SU-DHL-6 (cell line): ENCODE measurements around the gene MBD3.

Experiments used
- H2AFZ ChIP-seq: fragments of 200-600 bp; sonication (generic); 2 replicates; pipeline ENCODE4 v1.6.1; 2014; ENCODE audit warnings: low read depth, mild to moderate bottlenecking, moderate library complexity, mixed read lengths, antibody characterized with exemption, low read length; ENCODE audit not compliant: severe bottlenecking
- H3F3A ChIP-seq: fragments of 200-600 bp; shearing (Covaris generic); 2 replicates; pipeline ENCODE4 v1.6.0; 2016; ENCODE audit warnings: antibody characterized with exemption, mild to moderate bottlenecking; ENCODE audit not compliant: insufficient read depth
- H3K27ac ChIP-seq: fragments of 200-600 bp; sonication (generic); 2 replicates; pipeline ENCODE4 v1.5.1; 2016; ENCODE audit warnings: low read depth, mild to moderate bottlenecking, low read length, moderate library complexity, mixed read lengths
- H3K27me3 ChIP-seq: fragments of 200-600 bp; sonication (generic), shearing (Covaris generic); 2 replicates; pipeline ENCODE4 v1.6.0; 2014; ENCODE audit warnings: mild to moderate bottlenecking, low read length
- H3K36me3 ChIP-seq: fragments of 200-600 bp; sonication (generic); 2 replicates; pipeline ENCODE4 v1.6.1; 2014; ENCODE audit warnings: mild to moderate bottlenecking, low read length, mixed read lengths
- H3K4me2 ChIP-seq: fragments of 300-600, 200-600 bp; shearing (Covaris generic), sonication (generic); 2 replicates; pipeline ENCODE4 v1.6.0; 2014; ENCODE audit warnings: low read length, low read depth, mild to moderate bottlenecking; ENCODE audit not compliant: poor library complexity, severe bottlenecking
- H3K4me3 ChIP-seq: fragments of 200-600 bp; sonication (generic); 2 replicates; pipeline ENCODE4 v1.5.1; 2014; ENCODE audit warnings: antibody characterized with exemption, low read length, mild to moderate bottlenecking, mixed read lengths; ENCODE audit not compliant: insufficient read depth, poor library complexity, severe bottlenecking
- H3K79me2 ChIP-seq: fragments of 200-600 bp; sonication (generic); 2 replicates; pipeline ENCODE4 v1.6.1; 2014; ENCODE audit warnings: mild to moderate bottlenecking, low read length, moderate library complexity; ENCODE audit not compliant: insufficient read depth
- H3K9ac ChIP-seq: fragments of 200-600 bp; sonication (generic); 2 replicates; pipeline ENCODE4 v1.7.0; 2014; ENCODE audit warnings: mild to moderate bottlenecking, low read length
- H3K9me2 ChIP-seq: fragments of 200-600 bp; sonication (generic); replicated peaks from 2 replicates; pipeline ENCODE4 v1.6.1; 2014; ENCODE audit warnings: low read length; ENCODE audit not compliant: insufficient read depth
- H3K9me3 ChIP-seq: fragments of 200-600 bp; sonication (generic); 2 replicates; pipeline ENCODE4 v1.6.1; 2014; ENCODE audit warnings: low read length, mixed read lengths; ENCODE audit not compliant: insufficient read depth
- H4K20me1 ChIP-seq: fragments of 200-600 bp; sonication (generic); 2 replicates; pipeline ENCODE4 v1.6.1; 2014; ENCODE audit warnings: low read depth, mild to moderate bottlenecking, antibody characterized with exemption, low read length, moderate library complexity, mixed read lengths
- EZH2phosphoT487 ChIP-seq: fragments of 200-600 bp; sonication (generic), shearing (Covaris generic); conservative IDR thresholded peaks from 2 replicates; pipeline ENCODE4 v1.6.1; 2018; ENCODE audit warnings: mild to moderate bottlenecking, antibody characterized with exemption, low read length, moderate library complexity, mixed read lengths
- TF ChIP-seq, protein P1 (sequence below): fragments of 200-600 bp; sonication (generic); IDR thresholded peaks from one replicate; pipeline ENCODE4 v1.5.1; 2017; ENCODE audit warnings: antibody characterized with exemption, mild to moderate bottlenecking, low read length, moderate library complexity; ENCODE audit not compliant: insufficient read depth, poor library complexity, severe bottlenecking

MBD3 gene

DNA sequence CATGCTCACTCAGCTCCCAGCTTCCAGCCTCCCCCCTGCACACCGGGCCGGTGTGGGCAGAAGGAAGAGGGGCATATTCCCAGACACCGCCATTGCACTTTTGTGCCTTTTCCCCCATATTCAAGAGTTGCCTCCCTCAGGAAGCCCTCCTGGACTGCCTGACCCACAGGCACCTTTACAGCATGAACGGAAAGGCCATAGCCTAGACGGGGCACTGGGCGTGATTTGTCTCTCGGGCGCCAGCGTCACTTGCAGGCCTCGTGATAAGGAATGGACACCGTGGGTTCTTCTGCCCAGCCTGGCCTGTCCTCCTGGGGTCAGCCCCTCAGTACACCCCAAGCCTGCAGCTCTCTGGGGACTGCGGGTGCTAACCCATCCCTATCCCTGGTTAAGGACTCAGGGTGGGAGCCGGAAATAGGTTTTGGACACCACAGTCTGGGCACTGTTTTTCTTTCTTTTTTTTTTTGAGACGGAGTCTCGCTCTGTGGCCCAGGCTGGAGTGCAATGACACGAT is 13.5 kb upstream of the MBD3 start:
- Histone ChIP-seq H3K36me3 (peaks cover 4% of the 10 kb centered on the region; the same call in 1 of the 2 replicates), H3K4me3 (peak overlapping the region; percentile 67), H3K4me2 (peak overlapping the region; percentile 94), H3K9me2 (no peaks in the 10 kb centered on the region), H3K79me2 (peaks cover 40% of the 10 kb centered on the region), H4K20me1 (no peaks in the 10 kb centered on the region; the same call in 1 of the 2 replicates), H3K27me3 (no peaks in the 10 kb centered on the region), H3K9me3 (no peaks in the 10 kb centered on the region), H3K27ac (peak overlapping the region; percentile 93), H3F3A (peaks cover 57% of the 10 kb centered on the region), H2AFZ (no peak overlapping the region), H3K9ac (peak overlapping the region; percentile 99)
- TF ChIP-seq, protein P1, sequence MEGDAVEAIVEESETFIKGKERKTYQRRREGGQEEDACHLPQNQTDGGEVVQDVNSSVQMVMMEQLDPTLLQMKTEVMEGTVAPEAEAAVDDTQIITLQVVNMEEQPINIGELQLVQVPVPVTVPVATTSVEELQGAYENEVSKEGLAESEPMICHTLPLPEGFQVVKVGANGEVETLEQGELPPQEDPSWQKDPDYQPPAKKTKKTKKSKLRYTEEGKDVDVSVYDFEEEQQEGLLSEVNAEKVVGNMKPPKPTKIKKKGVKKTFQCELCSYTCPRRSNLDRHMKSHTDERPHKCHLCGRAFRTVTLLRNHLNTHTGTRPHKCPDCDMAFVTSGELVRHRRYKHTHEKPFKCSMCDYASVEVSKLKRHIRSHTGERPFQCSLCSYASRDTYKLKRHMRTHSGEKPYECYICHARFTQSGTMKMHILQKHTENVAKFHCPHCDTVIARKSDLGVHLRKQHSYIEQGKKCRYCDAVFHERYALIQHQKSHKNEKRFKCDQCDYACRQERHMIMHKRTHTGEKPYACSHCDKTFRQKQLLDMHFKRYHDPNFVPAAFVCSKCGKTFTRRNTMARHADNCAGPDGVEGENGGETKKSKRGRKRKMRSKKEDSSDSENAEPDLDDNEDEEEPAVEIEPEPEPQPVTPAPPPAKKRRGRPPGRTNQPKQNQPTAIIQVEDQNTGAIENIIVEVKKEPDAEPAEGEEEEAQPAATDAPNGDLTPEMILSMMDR = no peak
- no peak for TF ChIP-seq EZH2phosphoT487

DNA sequence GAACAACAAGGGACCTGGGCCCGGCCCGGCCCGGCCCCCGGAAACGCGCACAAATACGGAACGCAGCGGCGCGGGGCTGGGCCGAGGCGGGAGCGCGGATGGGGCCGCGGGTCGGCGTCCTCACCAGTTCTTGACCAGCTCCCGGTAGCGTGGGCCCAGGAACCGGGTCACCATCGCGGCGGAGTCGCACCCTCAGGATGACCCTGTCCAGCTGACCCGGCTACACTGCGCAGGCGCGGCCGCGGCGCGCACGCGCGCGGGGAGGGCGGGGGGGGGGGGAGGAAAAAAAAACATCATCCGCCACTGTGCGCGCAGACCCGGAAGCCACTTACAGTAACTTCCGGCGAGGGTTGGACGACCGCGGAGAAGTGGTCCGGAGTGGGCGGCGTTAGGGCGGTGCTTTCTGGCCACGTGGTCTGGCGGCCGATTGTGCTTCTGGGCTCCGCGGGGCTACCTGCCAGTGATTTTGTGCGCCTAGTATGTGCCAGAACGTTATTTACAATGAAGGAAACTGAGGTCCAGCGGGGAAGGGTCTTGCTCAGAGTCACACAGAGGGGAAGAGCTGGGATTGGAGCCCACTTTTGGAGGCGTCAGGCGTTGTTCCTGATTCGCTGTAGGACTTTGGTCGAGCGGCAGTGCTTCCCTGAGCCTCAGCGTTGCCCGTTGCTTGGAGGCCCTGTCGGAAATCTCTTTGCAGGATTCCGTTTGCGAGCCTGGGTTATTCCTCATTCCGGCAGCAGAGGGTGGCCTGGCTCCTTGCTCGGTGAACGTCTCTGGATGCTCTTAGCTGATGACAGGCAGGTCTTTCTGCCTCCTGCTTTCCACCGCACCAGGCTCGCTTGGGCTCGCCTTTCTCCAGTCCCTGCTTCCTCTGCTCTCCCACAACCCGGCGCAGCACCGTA is 12.8 kb upstream of the MBD3 start, which contains the start of gene UQCR11:
TSS of gene UQCR11 (minus strand) at position 227 of the 902 bp plus-strand sequence. CDS start at position 174, 53 bp downstream.
- Histone ChIP-seq H3K9me3 (no peaks in the 10 kb centered on the region), H3K9ac (peak within 1 kb of the TSS; percentile 99), H3F3A (peaks cover 50% of the 10 kb centered on the region), H2AFZ (peak within 1 kb of the TSS; percentile 49), H3K27ac (peak within 1 kb of the TSS; percentile 93), H4K20me1 (no peaks in the 10 kb centered on the region; the same call in 1 of the 2 replicates), H3K79me2 (peaks cover 47% of the 10 kb centered on the region), H3K36me3 (no peaks in the 10 kb centered on the region), H3K4me2 (peak within 1 kb of the TSS; percentile 94), H3K27me3 (no peaks in the 10 kb centered on the region), H3K9me2 (no peaks in the 10 kb centered on the region), H3K4me3 (peak within 1 kb of the TSS; percentile 100)
- TF ChIP-seq, protein P1 = peak; percentile 23
- TF ChIP-seq EZH2phosphoT487 = no peak

DNA sequence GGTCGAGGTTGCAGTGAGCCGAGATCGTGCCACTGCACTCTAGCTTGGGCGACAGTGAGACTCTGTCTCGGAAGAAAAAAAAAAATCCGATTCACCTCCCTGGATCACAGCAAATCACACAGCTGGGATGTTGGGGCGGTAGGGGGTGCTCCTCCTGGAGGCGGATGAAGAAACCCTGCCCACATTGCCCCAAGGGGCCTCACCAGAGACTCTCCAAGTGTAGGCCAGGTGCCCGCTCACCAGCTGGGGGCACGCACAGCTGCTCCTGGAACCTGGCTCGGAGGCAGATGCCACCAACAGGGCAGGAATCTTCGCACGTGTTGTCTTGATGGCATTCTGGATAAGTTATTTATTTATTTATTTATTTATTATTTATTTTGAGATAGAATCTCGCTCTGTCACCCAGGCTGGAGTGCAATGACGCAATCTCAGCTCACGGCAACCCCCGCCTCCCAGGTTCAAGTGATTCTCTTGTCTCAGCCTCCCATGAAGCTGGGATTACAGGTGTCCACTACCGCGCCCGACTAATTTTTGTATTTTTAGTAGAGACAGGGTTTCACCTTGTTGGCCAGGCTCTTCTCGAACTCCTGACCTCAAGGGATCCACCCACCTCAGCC is 9.5 kb upstream of the MBD3 start:
- H3K9ac ChIP-seq = no peak overlapping the region
- H3K9me2 ChIP-seq = no peaks in the 10 kb centered on the region
- no peak overlapping the region for H3K4me2 ChIP-seq
- H3K4me3 ChIP-seq = no peak overlapping the region
- no peaks in the 10 kb centered on the region for H3K27me3 ChIP-seq
- peaks cover 18% of the 10 kb centered on the region for H3F3A ChIP-seq
- H3K27ac ChIP-seq = no peak overlapping the region
- H3K79me2 ChIP-seq = peaks cover 55% of the 10 kb centered on the region
- no peak overlapping the region for H2AFZ ChIP-seq
- no peaks in the 10 kb centered on the region for H3K36me3 ChIP-seq
- no peaks in the 10 kb centered on the region; the same call in 1 of the 2 replicates for H4K20me1 ChIP-seq
- no peaks in the 10 kb centered on the region for H3K9me3 ChIP-seq
- TF ChIP-seq, protein P1 = no peak
- no peak for TF ChIP-seq EZH2phosphoT487
